Prostate gland (tissue), 2 donors: ENCODE data around the gene AGR2.

Experiments
- POLR2A ChIP-seq: fragments of 450-650 bp; IDR thresholded peaks from one replicate; pipeline ENCODE4 v1.6.1; 2016; ENCODE audit warnings: antibody characterized with exemption, mild to moderate bottlenecking
- POLR2AphosphoS5 ChIP-seq: sonication (generic); formaldehyde crosslinking; IDR thresholded peaks from one replicate; pipeline ENCODE4 v1.6.1; 2017; ENCODE audit warnings: antibody characterized with exemption
- TF ChIP-seq, protein P1 (sequence below), 4 experiments: fragments of 200-600 bp in 2 of 4; fragments of 450-650 bp in 2 of 4; sonication (generic) in 2 of 4; IDR thresholded peaks; 1 replicate in 3 of 4; 2 replicates in 1 of 4; pipeline ENCODE4 v1.5.1; 2016 to 2019; ENCODE audit warnings: antibody characterized with exemption in 4 of 4, mild to moderate bottlenecking in 2 of 4, moderate library complexity in 2 of 4

DNA sequence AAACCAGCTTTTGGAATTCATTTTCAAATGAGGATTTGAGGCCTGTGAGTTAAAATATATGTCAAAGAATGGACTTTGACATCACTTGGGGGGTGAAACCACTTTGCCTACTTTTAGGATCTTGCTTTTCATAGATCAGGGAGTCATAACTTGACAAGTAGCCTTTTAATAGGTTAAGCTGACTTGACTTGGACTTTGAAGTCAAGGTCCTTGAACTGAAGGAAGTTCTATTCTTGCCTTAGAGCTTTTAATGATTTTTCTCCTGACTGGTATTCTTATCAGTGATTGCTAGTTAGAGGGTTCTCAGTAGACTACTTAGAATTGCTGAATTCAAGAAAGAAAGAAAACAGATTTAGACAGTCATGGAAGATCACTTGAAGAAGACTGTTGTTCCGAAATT lies 17.7 kb downstream of the AGR2 start:
- TF ChIP-seq, protein P1, sequence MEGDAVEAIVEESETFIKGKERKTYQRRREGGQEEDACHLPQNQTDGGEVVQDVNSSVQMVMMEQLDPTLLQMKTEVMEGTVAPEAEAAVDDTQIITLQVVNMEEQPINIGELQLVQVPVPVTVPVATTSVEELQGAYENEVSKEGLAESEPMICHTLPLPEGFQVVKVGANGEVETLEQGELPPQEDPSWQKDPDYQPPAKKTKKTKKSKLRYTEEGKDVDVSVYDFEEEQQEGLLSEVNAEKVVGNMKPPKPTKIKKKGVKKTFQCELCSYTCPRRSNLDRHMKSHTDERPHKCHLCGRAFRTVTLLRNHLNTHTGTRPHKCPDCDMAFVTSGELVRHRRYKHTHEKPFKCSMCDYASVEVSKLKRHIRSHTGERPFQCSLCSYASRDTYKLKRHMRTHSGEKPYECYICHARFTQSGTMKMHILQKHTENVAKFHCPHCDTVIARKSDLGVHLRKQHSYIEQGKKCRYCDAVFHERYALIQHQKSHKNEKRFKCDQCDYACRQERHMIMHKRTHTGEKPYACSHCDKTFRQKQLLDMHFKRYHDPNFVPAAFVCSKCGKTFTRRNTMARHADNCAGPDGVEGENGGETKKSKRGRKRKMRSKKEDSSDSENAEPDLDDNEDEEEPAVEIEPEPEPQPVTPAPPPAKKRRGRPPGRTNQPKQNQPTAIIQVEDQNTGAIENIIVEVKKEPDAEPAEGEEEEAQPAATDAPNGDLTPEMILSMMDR (IDR thresholded peaks at IDR 0.05), result no peak
- no peak for TF ChIP-seq POLR2A
- TF ChIP-seq POLR2AphosphoS5, result no peak
